Lower lobe of right lung (tissue), 2 donors: ENCODE results near the gene PDHB. TPM values are rescaled to one million over a fixed set of nuclear protein-coding genes. Genes with fewer than 3 reads are reported as not detected.

Source experiments
- ATAC-seq, 2 donors: fragments of 200-7000 bp; cut with Tn5 transposase; one replicate each; pipeline ENCODE4 v1.9.1; 2020 to 2022; ENCODE audit warnings: mild to moderate bottlenecking in 2 of 2, moderate library complexity in 2 of 2
- DNase-seq: peaks from one replicate; pipeline ENCODE4 v3.0.0-alpha.2; 2020
- H3K27ac ChIP-seq: fragments of 200-600 bp; one replicate; pipeline ENCODE4 v1.8.0; 2022
- H3K27me3 ChIP-seq: fragments of 200-600 bp; one replicate; pipeline ENCODE4 v1.8.0; 2022; ENCODE audit warnings: low read depth
- H3K36me3 ChIP-seq: fragments of 200-600 bp; one replicate; pipeline ENCODE4 v1.8.0; 2022; ENCODE audit warnings: mild to moderate bottlenecking
- H3K4me1 ChIP-seq: fragments of 200-600 bp; one replicate; pipeline ENCODE4 v1.8.0; 2022
- H3K4me3 ChIP-seq: fragments of 200-600 bp; one replicate; pipeline ENCODE4 v1.8.0; 2022; ENCODE audit warnings: mild to moderate bottlenecking
- H3K9me3 ChIP-seq: fragments of 200-600 bp; one replicate; pipeline ENCODE4 v1.8.0; 2022
- intact Hi-C: fragments of 100-400 bp; cut with DNase I; formaldehyde crosslinking; loops from one replicate; pipeline ENCODE4 v1.11.0; 2022
- total RNA-seq: library from RNA; stranded (reverse); fragmentation: NEBNext Ultra II Directional; extraction: Animal tissue kit (Norgen Biotek cat#: 25700); gene quantifications from one replicate; pipeline ENCODE4 v1.2.1, GENCODE V29; 2021
- TF ChIP-seq, protein P1 (sequence below): fragments of 200-600 bp; IDR thresholded peaks from one replicate; pipeline ENCODE4 v1.8.0; 2022; ENCODE audit warnings: antibody characterized with exemption, mild to moderate bottlenecking
- donor health status: DM: no; HTN: yes; CAD: no; lungs with severe emphysema.

Gene PDHB
- total RNA-seq, 1 donor from 2014 or later = 47.7 TPM

DNA sequence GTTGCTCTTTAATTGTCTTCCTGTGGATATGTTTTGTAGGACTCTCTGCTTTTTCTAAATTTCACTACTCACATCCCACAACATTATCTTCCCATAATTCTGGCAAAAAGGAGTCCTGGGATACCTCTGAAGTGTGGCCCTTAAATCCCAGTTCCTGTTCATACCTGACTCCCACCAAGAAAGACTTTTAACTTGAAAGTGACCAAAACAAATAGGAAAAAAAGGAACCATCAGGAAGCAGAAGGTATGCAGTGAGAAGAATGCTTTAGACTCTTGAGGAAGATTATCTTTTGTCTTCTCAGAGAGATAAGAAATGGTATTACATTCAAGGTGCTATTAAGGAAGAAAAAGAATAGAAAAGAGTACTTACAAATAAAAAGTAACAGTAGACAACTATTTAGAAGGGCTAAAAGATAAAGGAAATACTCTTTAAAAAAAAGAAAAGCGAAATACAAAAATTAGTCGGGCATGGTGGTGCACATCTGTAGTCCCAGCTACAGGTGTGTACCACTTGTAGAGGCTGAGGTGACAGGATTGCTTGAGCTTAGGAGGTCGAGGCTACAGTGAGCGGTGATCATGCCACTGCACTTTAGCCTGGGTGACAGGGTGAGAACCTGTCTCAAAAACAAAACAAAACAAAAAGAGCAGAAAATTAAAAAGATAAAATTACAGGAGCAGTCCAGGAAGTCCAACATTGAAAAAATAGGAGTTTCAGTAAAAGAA is 54.1 kb downstream of the PDHB start:
- H3K27me3 ChIP-seq = no peaks in the 10 kb centered on the region
- no peaks in the 10 kb centered on the region for H3K9me3 ChIP-seq
- ATAC-seq = no peak
- no peak overlapping the region for H3K27ac ChIP-seq
- no peak overlapping the region for H3K4me3 ChIP-seq
- TF ChIP-seq, protein P1, sequence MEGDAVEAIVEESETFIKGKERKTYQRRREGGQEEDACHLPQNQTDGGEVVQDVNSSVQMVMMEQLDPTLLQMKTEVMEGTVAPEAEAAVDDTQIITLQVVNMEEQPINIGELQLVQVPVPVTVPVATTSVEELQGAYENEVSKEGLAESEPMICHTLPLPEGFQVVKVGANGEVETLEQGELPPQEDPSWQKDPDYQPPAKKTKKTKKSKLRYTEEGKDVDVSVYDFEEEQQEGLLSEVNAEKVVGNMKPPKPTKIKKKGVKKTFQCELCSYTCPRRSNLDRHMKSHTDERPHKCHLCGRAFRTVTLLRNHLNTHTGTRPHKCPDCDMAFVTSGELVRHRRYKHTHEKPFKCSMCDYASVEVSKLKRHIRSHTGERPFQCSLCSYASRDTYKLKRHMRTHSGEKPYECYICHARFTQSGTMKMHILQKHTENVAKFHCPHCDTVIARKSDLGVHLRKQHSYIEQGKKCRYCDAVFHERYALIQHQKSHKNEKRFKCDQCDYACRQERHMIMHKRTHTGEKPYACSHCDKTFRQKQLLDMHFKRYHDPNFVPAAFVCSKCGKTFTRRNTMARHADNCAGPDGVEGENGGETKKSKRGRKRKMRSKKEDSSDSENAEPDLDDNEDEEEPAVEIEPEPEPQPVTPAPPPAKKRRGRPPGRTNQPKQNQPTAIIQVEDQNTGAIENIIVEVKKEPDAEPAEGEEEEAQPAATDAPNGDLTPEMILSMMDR = no peak
- intact Hi-C loops = no loop called here
- no peak for DNase-seq
- no peaks in the 10 kb centered on the region for H3K4me1 ChIP-seq
- peaks cover 19% of the 10 kb centered on the region for H3K36me3 ChIP-seq

DNA sequence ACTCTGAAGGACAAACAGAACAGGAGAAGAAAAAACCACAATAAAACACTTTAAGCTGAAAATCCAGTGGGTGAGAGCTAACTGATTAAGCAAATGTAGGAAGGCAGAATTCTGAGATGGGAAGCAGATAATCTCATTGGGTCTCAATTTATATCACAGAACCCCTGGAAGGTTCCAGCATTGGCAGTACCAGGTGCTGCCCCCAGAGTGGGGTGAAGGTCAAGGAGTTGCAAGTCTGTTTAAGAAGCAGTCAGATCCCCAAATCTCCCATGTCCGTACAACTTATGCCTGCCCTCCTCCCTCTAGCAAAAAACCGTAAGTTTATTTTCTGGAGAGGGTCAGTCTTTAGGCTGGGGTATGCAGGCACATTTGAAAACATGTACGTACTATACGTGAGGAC is 55.9 kb downstream of the PDHB start:
- no peak for ATAC-seq
- intact Hi-C loops = no loop called here
- no peak for DNase-seq
- TF ChIP-seq, protein P1 = no peak
- Histone ChIP-seq H3K27me3 (no peaks in the 10 kb centered on the region), H3K36me3 (peaks cover 8% of the 10 kb centered on the region), H3K4me3 (no peak overlapping the region), H3K27ac (no peak overlapping the region), H3K4me1 (no peaks in the 10 kb centered on the region), H3K9me3 (no peaks in the 10 kb centered on the region)

Other genes with a start within 250 kb of the PDHB start
- gene DNASE1L3, start 222.9 kb downstream of the PDHB start, total RNA-seq = 12.0 TPM
- gene ABHD6, start 196.0 kb downstream of the PDHB start, total RNA-seq = 16.2 TPM
- 11.4 TPM for gene RPP14, start 127.6 kb downstream of the PDHB start, total RNA-seq
- gene HTD2, start 127.3 kb downstream of the PDHB start, total RNA-seq = 8.7 TPM
- 23.7 TPM for gene PXK, start 100.9 kb downstream of the PDHB start, total RNA-seq
- gene KCTD6, start 58.3 kb upstream of the PDHB start, total RNA-seq = 8.2 TPM
- gene ACOX2, start 103.4 kb upstream of the PDHB start, total RNA-seq = 20.2 TPM
- 74.5 TPM for gene FAM107A, start 143.6 kb upstream of the PDHB start, total RNA-seq
- 5.8 TPM for gene FAM3D, start 232.9 kb upstream of the PDHB start, total RNA-seq